Activated CD8-positive, alpha-beta memory T cell treated with anti-CD3 and anti-CD28 coated beads for 36 hours (primary cell): Measurements from ENCODE around the gene NCBP1. TPM values are rescaled to one million over a fixed set of nuclear protein-coding genes. Genes with fewer than 3 reads are reported as not detected.
"Not testable (repeated sequence)": the region's sequence is repeated elsewhere in the genome, so short reads cannot be mapped to it uniquely, and the experiment has no call there.

Experiments
- CTCF ChIA-PET: fragments of 350-600 bp; sonication (Branson Sonifier 250); formaldehyde crosslinking; loops from one replicate; lab custom pipeline; 2021; ENCODE audit warnings: antibody characterized with exemption; lab: Charles Lee
- POLR2A ChIA-PET: fragments of 350-600 bp; sonication (Branson Sonifier 250); formaldehyde crosslinking; loops from one replicate; lab custom pipeline; 2021; ENCODE audit warnings: antibody characterized with exemption; lab: Charles Lee
- total RNA-seq, 2 experiments: library from RNA; stranded (reverse); gene quantifications; one replicate each; pipeline ENCODE4 v1.2.3, GENCODE V29; 2021

Gene NCBP1
- total RNA-seq, 2 experiments from 2014 or later: 51.2 to 58.2 TPM

DNA sequence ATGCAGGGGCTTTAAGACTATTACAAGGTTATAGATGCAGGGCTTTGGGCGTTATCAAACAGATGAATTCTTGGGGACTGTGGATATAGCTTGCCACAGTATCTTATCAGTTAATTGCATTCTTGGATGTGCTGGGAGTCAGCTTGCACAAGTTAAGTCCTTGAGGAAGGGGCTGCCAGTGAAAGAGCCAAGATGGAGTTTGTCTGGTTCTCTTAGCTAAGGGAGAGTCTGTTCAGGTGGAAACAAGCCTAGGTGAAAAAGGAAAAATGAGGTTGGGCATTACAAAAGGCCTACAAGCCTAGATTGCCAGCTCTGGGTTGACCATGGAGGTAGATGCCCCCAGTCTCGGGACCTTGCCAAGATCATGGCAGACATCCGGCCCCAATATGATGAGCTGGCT lies 66.2 kb downstream of the NCBP1 start:
- POLR2A ChIA-PET, CTCF ChIA-PET: not testable (repeated sequence)

GRCh38 chr9:97703437-97704344 lies 70.1 kb downstream of the NCBP1 start:
- ChIA-PET POLR2A (no interaction called here), CTCF (interaction anchor here (1.7 kb wide), 1 partner anchor 198 kb away, joined by 6 read pairs; no protein-coding TSS in a partner anchor)

DNA sequence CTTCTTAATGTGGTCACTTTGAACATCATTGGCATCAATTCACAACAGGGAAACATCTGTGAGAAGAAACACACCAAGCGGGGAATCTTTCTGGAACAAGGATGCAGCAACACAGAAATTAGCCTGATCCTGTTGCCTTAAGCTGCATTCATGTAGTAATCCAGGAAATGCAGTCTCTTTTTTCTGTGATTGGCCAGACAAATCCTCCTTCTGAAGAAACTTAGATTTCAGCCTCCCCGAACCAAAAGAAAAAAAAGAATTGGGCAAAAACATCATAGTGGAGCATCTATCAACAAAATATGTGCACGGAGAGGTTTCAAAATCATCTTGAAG lies 70.7 kb downstream of the NCBP1 start:
- CTCF ChIA-PET: interaction anchor here (1.7 kb wide), 1 partner anchor 198 kb away, joined by 6 read pairs; no protein-coding TSS in a partner anchor
- POLR2A ChIA-PET: no interaction called here

DNA sequence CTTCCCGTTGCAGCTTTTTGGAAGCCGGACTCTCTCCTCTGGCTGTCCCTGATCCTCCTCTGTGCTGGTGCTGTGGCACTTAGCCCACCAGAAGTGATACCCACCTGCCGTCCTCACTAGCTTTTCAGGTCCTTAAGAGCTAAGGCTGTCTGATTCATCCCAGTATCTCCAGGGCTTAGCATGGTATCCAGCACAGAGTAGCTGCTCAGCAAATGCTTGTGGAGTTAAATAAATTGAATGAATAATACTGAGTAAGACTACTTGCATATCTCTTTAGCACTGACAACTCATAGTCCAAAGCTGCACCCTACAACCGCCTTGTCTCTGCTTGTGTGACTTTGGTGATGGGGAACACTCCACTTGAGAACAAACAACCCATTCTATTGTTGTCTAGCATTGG lies 71.2 kb downstream of the NCBP1 start:
- POLR2A ChIA-PET: no interaction called here

GRCh38 chr9:97705354-97705950 lies 71.8 kb downstream of the NCBP1 start:
- ChIA-PET POLR2A (no interaction called here), CTCF (interaction anchor here (0.8 kb wide), 1 partner anchor 187 kb away, joined by 3 read pairs; no protein-coding TSS in a partner anchor)

More for the DNA sequence above, 71.2 kb downstream of the NCBP1 start:
- CTCF ChIA-PET: interaction anchor here (0.8 to 1.7 kb wide), 2 partner anchors 187 to 197 kb away, joined by 3 to 6 read pairs; no protein-coding TSS in a partner anchor

DNA sequence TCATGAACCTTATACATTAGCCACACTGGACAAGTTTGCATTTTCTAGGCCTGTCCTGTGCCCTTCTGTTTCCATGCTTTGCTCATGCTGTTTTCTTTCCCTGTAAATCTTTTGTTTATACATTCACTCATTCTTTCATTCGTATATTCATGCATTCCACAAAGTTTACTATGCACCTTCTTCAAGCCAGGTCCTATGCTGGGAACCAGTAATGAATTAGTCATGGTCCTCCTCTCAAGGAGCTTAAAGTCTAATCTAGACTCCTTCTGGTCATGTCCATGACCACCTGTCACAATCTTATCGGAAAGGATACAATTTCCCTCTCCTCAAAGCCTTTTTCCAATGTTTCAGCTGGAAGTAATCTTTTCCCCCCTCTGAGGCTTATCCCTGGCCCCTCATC lies 72.6 kb downstream of the NCBP1 start:
- CTCF ChIA-PET: no interaction called here
- POLR2A ChIA-PET: no interaction called here

- POLR2A ChIA-PET: no interaction called here
- CTCF ChIA-PET: interaction anchor here (0.6 kb wide), 1 partner anchor 147 kb away, joined by 3 read pairs; no protein-coding TSS in a partner anchor
Observed at GRCh38 chr9:97710356-97711222, 77.0 kb downstream of the NCBP1 start.

DNA sequence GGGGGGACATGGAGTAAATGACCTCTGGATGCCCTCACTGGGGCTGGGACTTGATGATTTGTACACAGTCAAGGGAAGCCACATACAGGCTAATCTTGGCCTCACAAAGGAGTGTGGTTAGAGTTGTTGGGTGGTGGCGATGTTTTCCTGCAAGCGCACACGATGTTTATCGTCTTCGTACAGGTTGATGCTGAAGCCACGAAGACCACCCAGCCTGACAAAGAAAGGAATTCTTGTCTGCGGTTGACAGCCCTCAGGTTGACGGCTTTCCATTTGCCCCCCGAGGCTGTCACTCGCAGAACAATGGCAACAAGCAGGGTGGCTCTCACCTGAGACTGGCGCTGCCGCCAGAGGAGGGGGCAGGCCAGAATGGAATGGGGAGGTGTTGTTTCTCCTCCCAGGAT lies 77.6 kb downstream of the NCBP1 start:
- ChIA-PET POLR2A (no interaction called here), CTCF (interaction anchor here (0.6 to 1.3 kb wide), 4 partner anchors 10 to 190 kb away, joined by 3 to 7 read pairs (median 3); no protein-coding TSS in a partner anchor)

DNA sequence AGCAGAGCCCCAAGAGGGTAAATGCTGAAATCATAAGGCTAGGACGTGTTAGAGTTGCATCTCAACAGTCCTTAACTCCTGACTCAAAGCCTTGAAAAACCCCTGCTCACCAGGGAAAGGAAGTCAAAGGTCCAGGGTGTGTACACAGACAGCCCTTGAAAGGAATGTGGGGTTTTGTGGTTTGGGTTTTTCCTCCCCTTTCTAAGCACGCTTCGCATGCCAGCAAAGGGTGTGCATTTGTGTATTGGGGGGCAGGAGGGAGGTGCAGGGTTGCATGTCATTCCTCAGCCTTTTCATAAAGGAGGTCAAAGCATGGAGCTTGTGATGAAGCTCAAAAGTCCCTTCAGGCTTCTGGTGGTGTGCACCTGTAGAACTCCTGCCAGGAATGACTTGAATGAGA lies 80.8 kb downstream of the NCBP1 start:
- CTCF ChIA-PET: no interaction called here

DNA sequence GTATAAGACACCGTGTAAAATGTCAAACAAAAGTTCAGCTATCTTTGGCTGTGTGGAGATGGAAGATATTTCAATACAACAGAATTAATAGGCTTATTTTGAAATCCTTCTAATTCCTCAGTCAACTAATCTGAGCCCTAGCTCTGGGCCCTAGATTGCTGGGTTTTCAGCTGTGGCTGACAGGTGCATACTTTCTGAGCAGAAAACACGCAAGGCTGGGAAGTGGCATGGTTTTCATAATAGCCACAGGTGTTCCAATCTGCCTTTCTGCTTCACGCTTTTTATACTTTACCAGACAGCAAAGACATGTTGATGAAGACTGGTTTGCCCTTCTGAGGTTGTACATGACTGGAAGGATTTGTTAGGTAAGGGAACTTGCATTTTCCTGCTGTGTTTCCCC lies 84.2 kb downstream of the NCBP1 start:
- ChIA-PET CTCF (no interaction called here), POLR2A (no interaction called here)

More for the DNA sequence above, 80.8 kb downstream of the NCBP1 start:
- POLR2A ChIA-PET: no interaction called here

DNA sequence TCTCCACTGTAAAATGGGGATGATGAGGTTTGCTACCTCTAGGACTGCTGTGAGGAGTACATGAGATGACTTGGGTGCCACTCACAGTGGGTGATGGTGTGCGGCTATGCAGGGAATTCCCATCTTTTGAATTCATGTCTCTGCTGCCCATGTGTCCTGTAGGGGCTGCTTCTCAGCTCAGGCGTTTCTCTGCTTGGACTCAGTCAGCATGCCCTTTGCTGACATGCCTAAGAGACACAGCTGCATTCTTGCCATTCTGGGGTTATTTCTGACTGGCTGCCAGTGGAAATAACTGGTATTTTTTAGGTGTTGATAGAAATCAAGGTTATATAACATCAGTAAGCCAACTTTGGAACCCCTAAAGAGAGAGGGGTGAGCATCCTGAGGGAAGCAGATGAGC lies 87.8 kb downstream of the NCBP1 start:
- POLR2A ChIA-PET: no interaction called here
- CTCF ChIA-PET: no interaction called here

DNA sequence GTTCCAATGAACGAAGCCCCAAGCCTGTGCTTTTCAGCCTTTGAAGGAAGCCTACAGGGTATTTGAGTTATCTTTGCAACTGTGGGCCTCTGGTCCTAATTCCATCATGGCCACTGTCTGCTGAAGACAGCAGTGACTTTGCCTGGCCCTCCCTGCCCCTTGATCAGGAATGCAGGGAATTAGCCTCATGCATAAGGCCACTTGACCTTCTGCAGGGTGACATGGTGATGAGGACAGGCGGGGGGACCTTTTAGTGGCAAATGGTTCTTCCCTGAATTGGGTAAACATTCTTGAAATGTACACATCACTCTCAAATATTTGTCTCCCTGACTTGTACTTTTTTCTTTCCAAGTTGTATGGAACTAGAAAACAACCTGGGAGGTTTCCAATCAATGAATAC lies 88.7 kb downstream of the NCBP1 start:
- ChIA-PET CTCF (no interaction called here), POLR2A (no interaction called here)

Other genes starting within 250 kb of the NCBP1 start
- 1 to 10 TPM; 3.3 to 3.4 TPM for gene TDRD7, start 221.7 kb upstream of the NCBP1 start, total RNA-seq
- 1 to 10 TPM; 1.2 TPM for gene TMOD1, start 132.2 kb upstream of the NCBP1 start, total RNA-seq
- gene TSTD2, start 453 bp upstream of the NCBP1 start, total RNA-seq: 10 to 100 TPM; 14.5 to 16.3 TPM
- gene XPA, start 63.5 kb downstream of the NCBP1 start, total RNA-seq: 10 to 100 TPM; 11.1 to 11.3 TPM
- not detected for gene FOXE1, start 219.4 kb downstream of the NCBP1 start, total RNA-seq